ENCODE measurements around the gene LILRA6.

- TF ChIP-seq CTCF (IDR thresholded peaks at IDR 0.05) (no peak), SIN3A (IDR thresholded peaks at IDR 0.05; ENCODE audit: borderline replicate concordance, insufficient read depth, low read depth, low read length) (no peak)
Measured at GRCh38 chr19:54275951-54276350, 33.4 kb upstream of the LILRA6 start.
